GM21528 (cell line): ENCODE measurements around the gene SLC25A17.
"Not testable (repeated sequence)": the region's sequence is repeated elsewhere in the genome, so short reads cannot be mapped to it uniquely, and the experiment has no call there.

Experiments used
- ATAC-seq: cut with Tn5 transposase; IDR thresholded peaks from one replicate; pipeline ENCODE4 v1.9.1; 2021; ENCODE audit warnings: mild to moderate bottlenecking, moderate library complexity; ENCODE audit not compliant: unreplicated experiment, low FRiP score

The SLC25A17 gene

GRCh38 chr22:40758851-40759250 lies 60.3 kb downstream of the SLC25A17 start:
- not testable (repeated sequence) for ATAC-seq

GRCh38 chr22:40758390-40758789 lies 60.8 kb downstream of the SLC25A17 start:
- ATAC-seq: no peak

- no peak for ATAC-seq
These were observed 62.1 kb downstream of the SLC25A17 start for GRCh38 chr22:40757071-40757470.

- no peak for ATAC-seq
These were observed 66.0 kb downstream of the SLC25A17 start for GRCh38 chr22:40753114-40753513.

- no peak for ATAC-seq
These were observed 67.9 kb downstream of the SLC25A17 start for GRCh38 chr22:40751250-40751649.

- ATAC-seq: no peak
These were observed 69.3 kb downstream of the SLC25A17 start for GRCh38 chr22:40749829-40750228.

- ATAC-seq: no peak
These were observed 70.5 kb downstream of the SLC25A17 start for GRCh38 chr22:40748388-40749355.

- no peak for ATAC-seq
These were observed 71.8 kb downstream of the SLC25A17 start for GRCh38 chr22:40747361-40747760.

GRCh38 chr22:40746428-40747220 lies 72.5 kb downstream of the SLC25A17 start:
- no peak for ATAC-seq

- ATAC-seq: no peak
These were observed 75.4 kb downstream of the SLC25A17 start for GRCh38 chr22:40743768-40744167.

- ATAC-seq: no peak
These were observed 78.0 kb downstream of the SLC25A17 start for GRCh38 chr22:40741116-40741515.

- ATAC-seq: no peak
These were observed 79.4 kb downstream of the SLC25A17 start for GRCh38 chr22:40739721-40740120.

- no peak for ATAC-seq
These were observed 85.2 kb downstream of the SLC25A17 start for GRCh38 chr22:40733919-40734318.

GRCh38 chr22:40732999-40733292 lies 86.2 kb downstream of the SLC25A17 start:
- ATAC-seq: no peak

- ATAC-seq: no peak
These were observed 89.9 kb downstream of the SLC25A17 start for GRCh38 chr22:40729284-40729683.

- no peak for ATAC-seq
These were observed 90.4 kb downstream of the SLC25A17 start for GRCh38 chr22:40728731-40729189.

GRCh38 chr22:40727964-40728615 lies 91.1 kb downstream of the SLC25A17 start:
- ATAC-seq: no peak

GRCh38 chr22:40727070-40727963 lies 91.8 kb downstream of the SLC25A17 start:
- no peak for ATAC-seq

- no peak for ATAC-seq
These were observed 92.6 kb downstream of the SLC25A17 start for GRCh38 chr22:40726514-40726913.

- ATAC-seq: no peak
These were observed 95.7 kb downstream of the SLC25A17 start for GRCh38 chr22:40723396-40723933.
